Neutrophil (primary cell): ENCODE results near the gene MYH6.

Source experiments
- H3K27ac ChIP-seq: fragments of 200-600 bp; sonication (generic); 2 replicates; pipeline ENCODE4 v1.5.1; 2016; ENCODE audit warnings: mild to moderate bottlenecking, moderate library complexity
- H3K27me3 ChIP-seq: fragments of 200-600 bp; sonication (generic); 2 replicates; pipeline ENCODE4 v1.6.0; 2016; ENCODE audit warnings: mild to moderate bottlenecking
- H3K36me3 ChIP-seq: fragments of 200-600 bp; sonication (generic); 2 replicates; pipeline ENCODE4 v1.5.1; 2017
- H3K4me1 ChIP-seq, 2 experiments: fragments of 200-600 bp in 1 of 2; sonication (generic) in 1 of 2; 1 replicate in 1 of 2; 2 replicates in 1 of 2; pipeline versions ENCODE4 v1.5.1 to v1.6.1; 2013 to 2016; ENCODE audit warnings: low read depth in 1 of 2, low read length in 1 of 2, mild to moderate bottlenecking in 1 of 2, moderate library complexity in 1 of 2; ENCODE audit not compliant: control insufficient read depth in 1 of 2, insufficient read depth in 1 of 2
- H3K4me3 ChIP-seq, 2 experiments: fragments of 200-600 bp in 1 of 2; sonication (generic) in 1 of 2; 1 replicate in 1 of 2; 2 replicates in 1 of 2; pipeline ENCODE4 v1.5.1; 2013 to 2016; ENCODE audit warnings: low read depth in 1 of 2, low read length in 1 of 2, mild to moderate bottlenecking in 1 of 2, moderate library complexity in 1 of 2
- H3K9me3 ChIP-seq: fragments of 200-600 bp; sonication (generic); 2 replicates; pipeline ENCODE4 v1.5.1; 2016
- CTCF ChIP-seq: fragments of 200-600 bp; sonication (generic); IDR thresholded peaks from 2 replicates; pipeline ENCODE4 v1.5.1; 2016; ENCODE audit warnings: antibody characterized with exemption

MYH6 gene

GRCh38 chr14:23406725-23407355 is 1.2 kb downstream of the MYH6 start:
- Histone ChIP-seq H3K4me3 (no peak overlapping the region), H3K4me1 (no peaks in the 10 kb centered on the region), H3K36me3 (no peaks in the 10 kb centered on the region), H3K27me3 (no peaks in the 10 kb centered on the region), H3K9me3 (no peaks in the 10 kb centered on the region), H3K27ac (no peak overlapping the region)
- no peak for TF ChIP-seq CTCF

- H3K4me3 ChIP-seq, result no peak overlapping the region
- no peaks in the 10 kb centered on the region for H3K4me1 ChIP-seq
- H3K27me3 ChIP-seq, result no peaks in the 10 kb centered on the region
- TF ChIP-seq CTCF, result no peak
- H3K9me3 ChIP-seq, result no peaks in the 10 kb centered on the region
- H3K36me3 ChIP-seq, result no peaks in the 10 kb centered on the region
- H3K27ac ChIP-seq, result no peak overlapping the region
Observed at GRCh38 chr14:23406244-23406643, 1.8 kb downstream of the MYH6 start.

- H3K27me3 ChIP-seq, result no peaks in the 10 kb centered on the region
- no peaks in the 10 kb centered on the region for H3K9me3 ChIP-seq
- H3K4me3 ChIP-seq, result no peak overlapping the region
- no peaks in the 10 kb centered on the region for H3K4me1 ChIP-seq
- no peaks in the 10 kb centered on the region for H3K36me3 ChIP-seq
- H3K27ac ChIP-seq, result no peak overlapping the region
- TF ChIP-seq CTCF, result no peak
Observed at GRCh38 chr14:23405516-23406025, 2.5 kb downstream of the MYH6 start.

- no peaks in the 10 kb centered on the region for H3K4me1 ChIP-seq
- H3K9me3 ChIP-seq, result no peaks in the 10 kb centered on the region
- no peaks in the 10 kb centered on the region for H3K27me3 ChIP-seq
- TF ChIP-seq CTCF, result no peak
- no peak overlapping the region for H3K4me3 ChIP-seq
- no peak overlapping the region for H3K27ac ChIP-seq
- no peaks in the 10 kb centered on the region for H3K36me3 ChIP-seq
Observed at GRCh38 chr14:23405096-23405495, 3.0 kb downstream of the MYH6 start.

- Histone ChIP-seq H3K36me3 (no peaks in the 10 kb centered on the region), H3K27me3 (no peaks in the 10 kb centered on the region), H3K9me3 (no peaks in the 10 kb centered on the region), H3K4me3 (no peak overlapping the region), H3K27ac (no peak overlapping the region), H3K4me1 (no peaks in the 10 kb centered on the region)
- no peak for TF ChIP-seq CTCF
Observed at GRCh38 chr14:23404331-23404900, 3.7 kb downstream of the MYH6 start.
